ENCODE results near the gene LAMC2. TPM values are rescaled to one million over a fixed set of nuclear protein-coding genes. Genes with fewer than 3 reads are reported as not detected.
"Not testable (repeated sequence)": the region's sequence is repeated elsewhere in the genome, so short reads cannot be mapped to it uniquely, and the experiment has no call there.

LAMC2 gene
- total RNA-seq, 1 donor from 2014 or later = 14.8 TPM

- Mint-ChIP-seq H3K27ac (peak overlapping the region; percentile 29), H3K27me3 (no peaks in the 10 kb centered on the region), H3K9me3 (no peaks in the 10 kb centered on the region), H3K36me3 (no peaks in the 10 kb centered on the region), H3K4me1 (ENCODE audit: unreplicated experiment) (peaks cover 27% of the 10 kb centered on the region), H3K4me3 (no peak overlapping the region)
- TF ChIP-seq, protein P1, sequence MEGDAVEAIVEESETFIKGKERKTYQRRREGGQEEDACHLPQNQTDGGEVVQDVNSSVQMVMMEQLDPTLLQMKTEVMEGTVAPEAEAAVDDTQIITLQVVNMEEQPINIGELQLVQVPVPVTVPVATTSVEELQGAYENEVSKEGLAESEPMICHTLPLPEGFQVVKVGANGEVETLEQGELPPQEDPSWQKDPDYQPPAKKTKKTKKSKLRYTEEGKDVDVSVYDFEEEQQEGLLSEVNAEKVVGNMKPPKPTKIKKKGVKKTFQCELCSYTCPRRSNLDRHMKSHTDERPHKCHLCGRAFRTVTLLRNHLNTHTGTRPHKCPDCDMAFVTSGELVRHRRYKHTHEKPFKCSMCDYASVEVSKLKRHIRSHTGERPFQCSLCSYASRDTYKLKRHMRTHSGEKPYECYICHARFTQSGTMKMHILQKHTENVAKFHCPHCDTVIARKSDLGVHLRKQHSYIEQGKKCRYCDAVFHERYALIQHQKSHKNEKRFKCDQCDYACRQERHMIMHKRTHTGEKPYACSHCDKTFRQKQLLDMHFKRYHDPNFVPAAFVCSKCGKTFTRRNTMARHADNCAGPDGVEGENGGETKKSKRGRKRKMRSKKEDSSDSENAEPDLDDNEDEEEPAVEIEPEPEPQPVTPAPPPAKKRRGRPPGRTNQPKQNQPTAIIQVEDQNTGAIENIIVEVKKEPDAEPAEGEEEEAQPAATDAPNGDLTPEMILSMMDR (conservative IDR thresholded peaks at IDR 0.05) = no peak
- no peak for DNase-seq (ENCODE audit: extremely low spot score, unreplicated experiment)
These were observed 86.4 kb downstream of the LAMC2 start for GRCh38 chr1:183272390-183272848.

DNA sequence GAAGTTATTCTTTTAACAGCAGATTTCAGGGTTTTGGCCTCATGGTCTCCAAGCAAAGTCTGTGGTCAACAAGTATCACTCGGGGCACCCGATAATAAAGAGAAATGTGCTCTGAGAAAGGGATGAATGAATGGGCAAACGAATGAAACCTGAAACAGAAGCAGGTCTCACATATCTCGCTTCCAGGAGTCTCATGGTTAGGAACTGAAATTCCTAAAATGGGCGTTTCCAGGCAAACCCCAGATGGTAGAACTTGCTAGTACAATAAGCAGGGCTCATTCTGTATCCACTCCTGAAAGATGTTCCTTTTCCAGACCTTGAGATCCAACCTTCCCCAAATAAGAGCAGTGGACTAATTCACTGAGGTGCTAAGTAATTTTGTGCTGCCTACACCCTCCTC, 87.2 kb downstream of the LAMC2 start:
- no peaks in the 10 kb centered on the region for H3K9me3 Mint-ChIP-seq
- no peak overlapping the region for H3K4me3 Mint-ChIP-seq
- DNase-seq (ENCODE audit: extremely low spot score, unreplicated experiment) = no peak

GRCh38 chr1:183273984-183274383, 87.9 kb downstream of the LAMC2 start:
- not testable (repeated sequence) for H3K4me3 Mint-ChIP-seq; H3K9me3 Mint-ChIP-seq; H3K27me3 Mint-ChIP-seq; DNase-seq (ENCODE audit: extremely low spot score, unreplicated experiment); H3K27ac Mint-ChIP-seq; H3K36me3 Mint-ChIP-seq
- peaks cover 42% of the 10 kb centered on the region for H3K4me1 Mint-ChIP-seq (ENCODE audit: unreplicated experiment)

More for the DNA sequence above, 87.2 kb downstream of the LAMC2 start:
- Mint-ChIP-seq H3K27me3 (no peaks in the 10 kb centered on the region), H3K36me3 (no peaks in the 10 kb centered on the region), H3K27ac (peak overlapping the region; percentile 55), H3K4me1 (ENCODE audit: unreplicated experiment) (peaks cover 35% of the 10 kb centered on the region)
- TF ChIP-seq, protein P1 (conservative IDR thresholded peaks at IDR 0.05) = no peak

GRCh38 chr1:183274836-183275235, 88.8 kb downstream of the LAMC2 start:
- H3K4me1 Mint-ChIP-seq (ENCODE audit: unreplicated experiment) = peaks cover 43% of the 10 kb centered on the region

DNA sequence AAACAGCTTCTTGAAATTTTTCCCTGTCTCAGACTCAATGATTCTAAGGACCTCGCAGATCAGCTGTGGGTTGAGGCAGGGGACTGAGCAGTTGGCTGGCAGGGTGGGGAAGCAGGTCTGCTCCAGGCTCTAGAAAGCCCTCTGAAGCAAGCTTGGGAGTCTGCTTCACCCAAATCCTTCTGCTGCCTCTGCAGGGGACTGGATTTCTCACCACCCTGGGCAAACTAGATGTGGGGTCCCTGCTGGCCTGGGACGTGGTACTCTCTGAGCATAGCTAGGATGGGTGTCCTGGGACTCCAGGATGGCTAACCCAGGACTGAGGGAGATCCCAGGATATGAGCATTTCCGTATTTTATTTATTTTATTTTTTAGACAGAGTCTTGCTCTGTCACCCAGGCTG, 89.3 kb downstream of the LAMC2 start:
- Mint-ChIP-seq H3K27me3 (no peaks in the 10 kb centered on the region), H3K27ac (no peak overlapping the region), H3K4me1 (ENCODE audit: unreplicated experiment) (peaks cover 43% of the 10 kb centered on the region), H3K9me3 (no peaks in the 10 kb centered on the region), H3K36me3 (no peaks in the 10 kb centered on the region), H3K4me3 (no peak overlapping the region)
- TF ChIP-seq, protein P1 (conservative IDR thresholded peaks at IDR 0.05) = no peak
- DNase-seq (ENCODE audit: extremely low spot score, unreplicated experiment) = no peak

More at GRCh38 chr1:183274836-183275235, 88.8 kb downstream of the LAMC2 start:
- no peaks in the 10 kb centered on the region for H3K36me3 Mint-ChIP-seq
- TF ChIP-seq, protein P1 (conservative IDR thresholded peaks at IDR 0.05) = no peak
- no peaks in the 10 kb centered on the region for H3K27me3 Mint-ChIP-seq
- no peak for DNase-seq (ENCODE audit: extremely low spot score, unreplicated experiment)
- H3K9me3 Mint-ChIP-seq = no peaks in the 10 kb centered on the region
- no peak overlapping the region for H3K4me3 Mint-ChIP-seq
- H3K27ac Mint-ChIP-seq = no peak overlapping the region

DNA sequence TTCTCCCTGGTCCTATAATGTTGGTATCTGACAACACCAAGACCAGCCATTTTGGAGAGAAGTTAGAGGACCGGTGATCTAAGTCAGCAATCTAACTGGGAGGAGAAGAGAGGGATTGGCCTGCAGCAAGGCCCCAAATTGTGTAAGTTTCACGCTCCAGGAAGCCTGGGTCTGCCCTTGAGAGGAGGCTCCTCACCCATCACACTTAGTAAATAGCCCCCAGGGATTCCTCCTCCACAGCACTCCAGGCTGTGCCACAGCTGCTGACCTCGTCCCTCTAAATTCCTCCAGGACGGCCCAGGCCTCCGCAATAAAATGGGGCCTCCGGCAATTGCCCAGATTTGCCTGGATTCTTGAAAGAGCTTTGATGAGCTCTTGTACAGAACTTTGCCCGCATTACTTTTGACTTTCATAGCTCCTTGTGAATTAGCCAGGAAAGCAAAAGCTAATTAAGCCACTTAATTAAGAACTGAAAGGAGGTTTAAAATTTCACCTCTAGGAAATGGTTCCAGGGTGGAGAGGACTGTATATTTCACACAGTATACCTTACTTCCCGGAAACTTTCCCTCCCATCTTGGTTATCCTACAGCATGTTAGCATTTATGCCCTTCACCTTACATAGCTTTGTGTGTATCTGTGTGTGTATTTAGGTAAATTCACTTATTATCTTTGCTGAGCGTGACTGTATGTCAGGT, 90.5 kb downstream of the LAMC2 start:
- H3K36me3 Mint-ChIP-seq = no peaks in the 10 kb centered on the region
- peaks cover 41% of the 10 kb centered on the region for H3K4me1 Mint-ChIP-seq (ENCODE audit: unreplicated experiment)
- DNase-seq (ENCODE audit: extremely low spot score, unreplicated experiment) = no peak
- TF ChIP-seq, protein P1 (conservative IDR thresholded peaks at IDR 0.05) = no peak
- H3K27me3 Mint-ChIP-seq = no peaks in the 10 kb centered on the region
- no peaks in the 10 kb centered on the region for H3K9me3 Mint-ChIP-seq
- no peak overlapping the region for H3K27ac Mint-ChIP-seq
- no peak overlapping the region for H3K4me3 Mint-ChIP-seq

All from type B pancreatic cell (in vitro differentiated cells).